GM18508 (cell line): ENCODE measurements around the gene PALLD.
"Not testable (repeated sequence)": the region's sequence is repeated elsewhere in the genome, so short reads cannot be mapped to it uniquely, and the experiment has no call there.

Source experiments
- ATAC-seq: cut with Tn5 transposase; IDR thresholded peaks from one replicate; pipeline ENCODE4 v1.9.1; 2021; ENCODE audit warnings: moderate number of reproducible peaks; ENCODE audit not compliant: insufficient read depth, unreplicated experiment

The PALLD gene

GRCh38 chr4:168496834-168497233, at the start of gene PALLD:
Gene PALLD (plus strand): TSS chr4:168497052.
- no peak for ATAC-seq

- ATAC-seq: not testable (repeated sequence)
Observed at GRCh38 chr4:168449063-168449462, 47.8 kb upstream of the PALLD start.

- ATAC-seq: no peak
Observed at GRCh38 chr4:168449719-168450452, 47.0 kb upstream of the PALLD start.

- ATAC-seq: no peak
Observed at GRCh38 chr4:168451331-168451730, 45.5 kb upstream of the PALLD start.

- ATAC-seq: peak; percentile 85
Observed at GRCh38 chr4:168451744-168452390, 45.0 kb upstream of the PALLD start.

- no peak for ATAC-seq
Observed at GRCh38 chr4:168453146-168453545, 43.7 kb upstream of the PALLD start.

GRCh38 chr4:168458256-168458655, 38.6 kb upstream of the PALLD start:
- not testable (repeated sequence) for ATAC-seq

- ATAC-seq: no peak
Observed at GRCh38 chr4:168461821-168462220, 35.0 kb upstream of the PALLD start.

- ATAC-seq: no peak
Observed at GRCh38 chr4:168472920-168473319, 23.9 kb upstream of the PALLD start.

- no peak for ATAC-seq
Observed at GRCh38 chr4:168474660-168475320, 22.1 kb upstream of the PALLD start.

- no peak for ATAC-seq
Observed at GRCh38 chr4:168475745-168476144, 21.1 kb upstream of the PALLD start.

GRCh38 chr4:168478868-168479267, 18.0 kb upstream of the PALLD start:
- ATAC-seq: no peak

- ATAC-seq: peak; percentile 29
Observed at GRCh38 chr4:168480931-168481611, 15.8 kb upstream of the PALLD start.

GRCh38 chr4:168483811-168484210, 13.0 kb upstream of the PALLD start:
- no peak for ATAC-seq

- ATAC-seq: no peak
Observed at GRCh38 chr4:168484626-168485025, 12.2 kb upstream of the PALLD start.

- no peak for ATAC-seq
Observed at GRCh38 chr4:168485156-168485910, 11.5 kb upstream of the PALLD start.

- no peak for ATAC-seq
Observed at GRCh38 chr4:168486912-168487281, 10.0 kb upstream of the PALLD start.

- no peak for ATAC-seq
Observed at GRCh38 chr4:168487282-168488035, 9.4 kb upstream of the PALLD start.

- no peak for ATAC-seq
Observed at GRCh38 chr4:168488869-168489274, 8.0 kb upstream of the PALLD start.
